ENCODE results near the gene MMP8. TPM values are rescaled to one million over a fixed set of nuclear protein-coding genes. Genes with fewer than 3 reads are reported as not detected.

Gene MMP8
- total RNA-seq, 1 donor from 2014 or later, result not detected

DNA sequence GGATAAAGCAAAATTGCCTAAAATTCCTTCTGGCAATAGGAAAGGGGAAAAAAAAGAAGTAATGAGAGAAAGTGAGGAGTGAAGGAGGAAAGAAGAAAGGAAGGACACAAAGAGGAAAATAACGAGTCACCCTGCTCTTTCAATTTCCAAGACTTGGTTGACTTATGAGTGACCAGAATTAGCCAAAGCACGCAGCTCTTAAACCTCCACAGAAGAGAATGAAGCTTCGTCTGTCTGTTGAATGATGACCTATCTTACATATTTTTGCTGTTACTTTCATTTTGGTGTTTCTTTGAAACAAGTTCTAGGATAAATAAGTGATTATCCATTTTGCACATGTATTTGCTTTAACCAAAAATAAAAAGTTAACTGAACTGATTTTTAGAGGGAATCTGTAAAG lies 19.9 kb downstream of the MMP8 start:
- no peaks in the 10 kb centered on the region for H3K4me1 Mint-ChIP-seq (ENCODE audit: unreplicated experiment)

GRCh38 chr11:102703826-102704493 lies 20.8 kb downstream of the MMP8 start:
- no peaks in the 10 kb centered on the region for H3K9me3 Mint-ChIP-seq

More for the DNA sequence above, 19.9 kb downstream of the MMP8 start:
- TF ChIP-seq CTCF (conservative IDR thresholded peaks at IDR 0.05), result no peak
- H3K9me3 Mint-ChIP-seq, result no peaks in the 10 kb centered on the region
- peaks cover 3% of the 10 kb centered on the region for H3K27me3 Mint-ChIP-seq
- no peaks in the 10 kb centered on the region for H3K36me3 Mint-ChIP-seq
- H3K4me3 Mint-ChIP-seq, result no peak overlapping the region
- no peak for DNase-seq (ENCODE audit: extremely low spot score, unreplicated experiment)
- no peak overlapping the region for H3K27ac Mint-ChIP-seq

GRCh38 chr11:102695201-102695600 lies 29.6 kb downstream of the MMP8 start:
- no peak for TF ChIP-seq CTCF (conservative IDR thresholded peaks at IDR 0.05)
- H3K4me1 Mint-ChIP-seq (ENCODE audit: unreplicated experiment), result no peaks in the 10 kb centered on the region
- no peaks in the 10 kb centered on the region for H3K27me3 Mint-ChIP-seq
- no peak overlapping the region for H3K27ac Mint-ChIP-seq
- no peaks in the 10 kb centered on the region for H3K36me3 Mint-ChIP-seq
- no peaks in the 10 kb centered on the region for H3K9me3 Mint-ChIP-seq
- DNase-seq (ENCODE audit: extremely low spot score, unreplicated experiment), result no peak
- no peak overlapping the region for H3K4me3 Mint-ChIP-seq

More at GRCh38 chr11:102703826-102704493, 20.8 kb downstream of the MMP8 start:
- peaks cover 3% of the 10 kb centered on the region for H3K27me3 Mint-ChIP-seq
- H3K4me3 Mint-ChIP-seq, result no peak overlapping the region
- no peak overlapping the region for H3K27ac Mint-ChIP-seq
- no peaks in the 10 kb centered on the region for H3K4me1 Mint-ChIP-seq (ENCODE audit: unreplicated experiment)
- H3K36me3 Mint-ChIP-seq, result no peaks in the 10 kb centered on the region
- no peak for TF ChIP-seq CTCF (conservative IDR thresholded peaks at IDR 0.05)
- DNase-seq (ENCODE audit: extremely low spot score, unreplicated experiment), result no peak

DNA sequence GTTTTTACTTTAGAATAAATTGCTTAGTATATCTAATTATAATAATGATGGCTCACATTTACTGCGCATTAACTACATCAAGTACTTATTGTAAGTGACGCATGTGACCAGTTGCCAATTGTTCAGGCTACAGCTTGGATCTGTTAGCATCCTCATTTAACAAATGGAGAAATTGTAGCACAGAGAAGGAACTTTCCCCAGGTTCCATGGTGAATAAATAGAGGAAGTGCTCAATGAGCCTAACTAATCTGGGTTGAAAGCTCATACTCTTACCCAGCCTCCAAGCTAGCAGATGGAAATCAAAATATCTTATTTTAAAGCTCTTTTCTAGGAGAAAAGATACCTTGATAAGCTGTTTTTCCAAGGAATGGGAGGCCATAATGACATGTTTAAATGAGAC lies 39.0 kb downstream of the MMP8 start:
- H3K27ac Mint-ChIP-seq, result no peak overlapping the region
- no peak overlapping the region for H3K4me3 Mint-ChIP-seq
- DNase-seq (ENCODE audit: extremely low spot score, unreplicated experiment), result no peak
- TF ChIP-seq CTCF (conservative IDR thresholded peaks at IDR 0.05), result no peak
- H3K4me1 Mint-ChIP-seq (ENCODE audit: unreplicated experiment), result peaks cover 5% of the 10 kb centered on the region
- peaks cover 8% of the 10 kb centered on the region for H3K9me3 Mint-ChIP-seq
- H3K36me3 Mint-ChIP-seq, result no peaks in the 10 kb centered on the region
- no peaks in the 10 kb centered on the region for H3K27me3 Mint-ChIP-seq

DNA sequence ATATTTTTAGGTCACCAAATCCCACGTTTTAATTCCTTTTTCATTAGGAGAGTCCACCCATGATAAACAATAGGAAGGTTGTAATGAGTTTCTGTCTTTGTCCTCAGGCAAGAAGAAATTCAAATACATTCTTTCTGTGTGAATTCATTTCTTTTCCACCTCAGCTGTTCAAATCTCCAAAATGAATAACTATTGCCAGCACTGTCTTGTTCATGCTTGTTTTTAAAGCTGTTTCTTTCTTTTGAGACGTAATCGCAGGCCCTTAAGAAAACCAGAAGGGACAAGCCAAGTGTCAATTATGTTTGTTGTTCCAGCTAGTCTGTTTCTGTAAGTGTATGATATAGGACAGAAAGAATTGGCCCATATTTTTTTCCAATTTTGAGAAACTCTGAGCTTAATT lies 39.4 kb downstream of the MMP8 start:
- no peak overlapping the region for H3K27ac Mint-ChIP-seq
- H3K4me1 Mint-ChIP-seq (ENCODE audit: unreplicated experiment), result peaks cover 5% of the 10 kb centered on the region
- no peak for TF ChIP-seq CTCF (conservative IDR thresholded peaks at IDR 0.05)
- DNase-seq (ENCODE audit: extremely low spot score, unreplicated experiment), result no peak
- no peaks in the 10 kb centered on the region for H3K36me3 Mint-ChIP-seq
- H3K4me3 Mint-ChIP-seq, result no peak overlapping the region
- H3K9me3 Mint-ChIP-seq, result peaks cover 8% of the 10 kb centered on the region
- no peaks in the 10 kb centered on the region for H3K27me3 Mint-ChIP-seq

Measured in type B pancreatic cell (in vitro differentiated cells).